GM08714 (cell line): ENCODE measurements around the gene GNA15.
"Not testable (repeated sequence)": the region's sequence is repeated elsewhere in the genome, so short reads cannot be mapped to it uniquely, and the experiment has no call there.

Source experiments
- H3K4me3 ChIP-seq: fragments of 200-500 bp; sonication (Bioruptor generic); 2 replicates; pipeline ENCODE4 v1.5.1; 2014; ENCODE audit warnings: mild to moderate bottlenecking, low read length, inconsistent platforms
- ZNF274 ChIP-seq: IDR thresholded peaks from 2 replicates; pipeline ENCODE4 v1.6.1; 2012; ENCODE audit warnings: mild to moderate bottlenecking, low read depth, low read length

GNA15 gene

DNA sequence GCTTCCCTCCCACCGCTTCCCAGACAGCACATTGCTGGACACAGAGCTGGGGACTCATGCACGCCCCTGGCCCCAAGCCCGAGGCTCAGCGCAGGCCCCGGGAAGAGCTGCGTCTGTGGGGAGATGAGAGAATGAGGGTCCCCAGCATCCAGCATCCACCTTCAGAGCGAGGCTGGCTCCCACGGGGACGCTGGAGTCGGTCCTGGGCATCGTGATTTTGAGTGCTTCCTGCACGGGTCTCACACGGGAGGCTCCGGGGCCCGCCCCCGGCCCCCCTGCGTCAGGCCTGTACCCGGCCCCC, 54.6 kb downstream of the GNA15 start:
- no peak overlapping the region for H3K4me3 ChIP-seq
- no peak for TF ChIP-seq ZNF274

DNA sequence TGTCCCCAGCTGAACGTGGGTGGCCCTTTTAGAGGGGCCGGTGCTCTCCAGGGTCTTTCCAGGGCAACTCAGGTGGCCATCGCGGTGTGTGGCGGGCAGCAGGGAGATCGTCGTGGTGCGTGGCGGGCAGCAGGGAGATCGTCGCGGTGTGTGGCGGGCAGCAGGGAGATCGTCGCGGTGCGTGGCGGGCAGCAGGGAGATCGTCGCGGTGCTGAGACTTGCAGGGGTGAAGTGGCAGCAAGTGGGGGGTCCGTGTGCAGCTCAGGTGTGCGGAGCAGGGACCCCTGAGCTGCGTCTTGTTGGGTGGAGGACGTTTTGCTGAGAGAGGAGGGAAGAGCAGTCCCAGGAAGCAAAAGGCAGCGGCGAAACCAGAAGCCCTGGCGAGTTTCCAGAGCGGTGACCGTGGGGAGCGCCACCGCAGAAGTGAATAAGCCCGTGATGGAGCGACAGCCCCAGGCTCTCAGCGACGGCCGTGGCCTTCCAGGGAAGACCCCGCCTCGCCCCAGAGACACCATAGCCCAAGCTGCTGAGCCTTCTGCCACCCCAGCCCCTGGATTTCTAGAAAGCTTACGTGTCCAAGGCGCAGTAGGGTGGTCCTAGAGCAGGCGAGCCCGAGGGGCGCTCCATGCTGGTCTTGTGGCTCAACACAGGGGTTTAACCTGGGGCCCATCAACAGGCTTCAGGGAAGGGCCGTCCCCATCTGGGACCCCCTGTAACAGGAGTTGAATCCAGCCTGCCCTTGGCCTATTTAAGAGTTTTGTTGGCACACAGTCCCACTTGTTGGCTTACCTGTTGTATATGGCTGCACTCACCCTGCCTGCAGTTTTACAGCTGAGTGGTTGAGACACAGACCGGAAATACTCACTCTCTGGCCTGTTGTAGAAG, 55.3 kb downstream of the GNA15 start:
- TF ChIP-seq ZNF274, result no peak
- H3K4me3 ChIP-seq, result no peak overlapping the region

GRCh38 chr19:3191806-3192104, 55.9 kb downstream of the GNA15 start:
- not testable (repeated sequence) for H3K4me3 ChIP-seq

DNA sequence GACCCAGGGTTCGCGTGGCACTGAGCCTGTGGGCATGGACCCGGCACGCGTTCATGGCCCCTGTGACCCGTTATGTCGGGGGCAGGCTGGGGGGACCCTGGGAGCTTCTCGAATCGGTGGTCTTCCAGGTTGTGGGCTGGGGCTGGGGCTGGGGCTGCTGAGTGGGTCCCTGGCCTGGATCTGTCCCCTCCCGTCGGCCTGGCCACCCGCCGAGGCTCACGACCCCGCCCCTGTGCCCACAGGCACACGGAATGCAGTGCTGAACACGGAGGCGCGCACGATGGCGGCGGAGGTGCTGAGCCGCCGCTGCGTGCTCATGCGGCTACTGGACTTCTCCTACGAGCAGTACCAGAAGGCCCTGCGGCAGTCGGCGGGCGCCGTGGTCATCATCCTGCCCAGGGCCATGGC, 56.4 kb downstream of the GNA15 start:
- H3K4me3 ChIP-seq, result no peak overlapping the region
- TF ChIP-seq ZNF274, result no peak

DNA sequence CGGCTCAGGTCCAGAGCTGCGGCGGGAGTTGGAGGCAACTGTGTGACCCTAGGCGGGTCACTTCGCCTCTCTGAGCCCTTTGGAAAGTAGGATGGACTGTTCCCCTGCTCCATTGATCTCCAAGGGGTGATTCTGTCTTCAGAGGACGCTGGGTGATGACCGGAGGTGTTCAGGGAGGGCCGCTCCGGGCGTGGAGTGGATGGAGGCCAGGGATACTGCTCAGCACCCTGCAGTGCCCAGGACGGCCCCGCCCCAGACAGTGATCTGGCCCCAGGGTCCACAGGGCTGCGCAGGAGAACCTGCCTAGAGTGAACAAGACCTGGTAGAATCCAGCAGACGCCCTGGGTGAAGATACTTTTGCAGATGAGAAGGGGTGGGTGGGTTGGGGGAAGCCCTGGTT, 56.9 kb downstream of the GNA15 start:
- H3K4me3 ChIP-seq, result no peak overlapping the region
- TF ChIP-seq ZNF274, result no peak

DNA sequence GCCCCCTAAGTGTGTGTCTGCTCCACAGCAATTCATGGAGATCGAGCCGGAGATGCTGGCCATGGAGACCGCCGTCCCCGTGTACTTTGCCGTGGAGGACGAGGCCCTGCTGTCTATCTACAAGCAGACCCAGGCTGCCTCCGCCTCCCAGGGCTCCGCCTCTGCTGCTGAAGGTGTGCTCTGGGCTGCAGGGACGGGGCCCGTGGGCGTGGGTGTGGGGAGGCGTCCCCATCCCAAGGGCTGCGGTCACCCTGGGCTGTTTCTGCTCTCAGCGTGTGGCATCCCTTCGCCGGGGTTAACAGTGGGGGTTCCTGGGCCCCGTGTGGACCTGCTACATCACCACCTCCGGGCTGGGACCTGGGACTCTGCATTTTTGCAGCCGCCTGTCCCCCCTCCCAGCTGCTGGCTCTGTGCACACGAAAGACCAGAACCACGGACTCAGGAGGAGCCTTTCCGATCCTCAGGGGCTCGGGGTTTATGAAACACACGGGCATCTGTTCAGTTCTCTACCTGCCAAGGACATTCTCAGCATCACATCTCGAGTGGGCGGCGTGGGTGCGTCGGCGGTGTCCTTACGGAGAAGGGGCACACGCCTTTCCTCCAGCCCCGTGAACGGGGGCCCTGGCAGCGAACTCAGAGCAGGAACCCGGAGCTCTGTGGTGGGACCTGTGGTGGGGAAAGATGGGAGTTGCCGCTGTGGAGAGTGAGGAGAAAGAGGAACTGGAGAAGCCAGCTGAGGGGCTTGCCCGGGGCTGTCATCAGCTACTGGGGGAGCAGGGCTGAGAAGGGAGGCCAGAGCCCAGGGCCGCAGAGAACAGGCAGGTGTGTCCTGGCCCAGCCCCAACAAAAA, 57.6 kb downstream of the GNA15 start:
- no peak overlapping the region for H3K4me3 ChIP-seq
- no peak for TF ChIP-seq ZNF274

- H3K4me3 ChIP-seq, result no peak overlapping the region
- no peak for TF ChIP-seq ZNF274
These were observed 58.6 kb downstream of the GNA15 start for GRCh38 chr19:3194106-3195087.

- H3K4me3 ChIP-seq, result no peak overlapping the region
- TF ChIP-seq ZNF274, result no peak
These were observed 60.5 kb downstream of the GNA15 start for GRCh38 chr19:3196064-3196932.

- no peak overlapping the region for H3K4me3 ChIP-seq
- TF ChIP-seq ZNF274, result no peak
These were observed 61.0 kb downstream of the GNA15 start for GRCh38 chr19:3196933-3197205.

DNA sequence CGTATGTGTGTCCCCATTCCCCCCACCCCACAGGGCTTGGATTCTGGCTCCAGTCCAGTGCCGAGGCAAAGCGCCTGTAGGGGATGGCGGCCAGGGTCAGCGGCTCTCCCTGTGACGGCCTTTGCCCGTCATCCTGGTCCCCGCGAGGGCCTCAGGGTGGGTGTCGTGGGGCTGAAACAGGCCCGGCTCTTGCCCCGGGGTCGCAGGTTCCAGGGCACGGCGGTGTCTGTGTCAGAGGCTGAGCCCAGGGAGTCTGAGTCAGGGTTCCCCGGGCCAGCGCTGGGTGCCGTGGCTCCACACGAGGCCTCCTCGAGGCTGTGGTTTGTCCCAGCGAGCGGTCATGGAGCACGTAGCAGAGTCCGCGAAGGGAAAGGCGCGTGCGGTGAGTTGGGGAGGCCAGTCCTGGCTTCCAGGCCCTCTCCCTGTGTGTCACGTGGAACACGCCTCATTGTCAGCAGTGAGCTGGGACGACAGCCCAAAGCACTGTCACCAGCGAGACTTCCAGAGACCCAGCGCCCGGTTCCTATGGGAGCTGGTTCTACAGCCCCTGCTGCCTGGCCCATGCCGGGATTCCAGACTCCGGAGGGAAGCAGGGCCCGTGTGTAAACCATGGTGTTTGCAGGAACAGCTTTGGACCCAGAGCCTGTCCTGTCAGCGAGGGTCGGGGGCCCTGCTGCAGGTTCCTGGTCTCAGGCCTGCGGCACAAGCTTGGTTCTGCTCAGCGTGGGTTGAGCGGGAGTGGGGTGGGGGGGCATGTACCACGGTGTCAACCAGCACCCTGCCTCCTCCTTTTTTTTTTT, 63.3 kb downstream of the GNA15 start:
- no peak for TF ChIP-seq ZNF274

GRCh38 chr19:3201072-3201700, 65.4 kb downstream of the GNA15 start:
- TF ChIP-seq ZNF274, result no peak

More for the DNA sequence above, 63.3 kb downstream of the GNA15 start:
- no peak overlapping the region for H3K4me3 ChIP-seq

DNA sequence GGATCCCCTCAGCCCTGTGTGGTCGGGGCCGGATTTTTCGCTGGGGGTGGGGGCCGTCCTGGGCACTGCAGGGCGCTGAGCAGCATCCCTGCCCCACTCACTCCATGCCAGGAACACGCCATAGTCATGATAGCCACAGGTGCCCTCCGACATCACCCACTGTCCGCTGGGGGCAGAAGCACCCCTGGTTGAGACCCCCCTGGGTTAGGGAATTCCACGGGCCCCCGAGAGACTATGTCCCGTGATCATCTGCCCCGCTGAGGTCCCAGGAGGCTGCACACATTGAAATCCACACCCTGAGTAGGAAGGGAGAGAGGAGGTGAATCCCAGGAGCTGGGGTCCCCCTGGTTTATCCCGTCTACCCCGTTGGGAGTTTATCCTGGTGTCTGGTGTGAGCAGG, 66.1 kb downstream of the GNA15 start:
- no peak overlapping the region for H3K4me3 ChIP-seq
- no peak for TF ChIP-seq ZNF274

More at GRCh38 chr19:3201072-3201700, 65.4 kb downstream of the GNA15 start:
- H3K4me3 ChIP-seq, result no peak overlapping the region
